HEK293 (cell line): ENCODE data around the gene LRRC8E.

ENCODE experiments used
- KLF16 ChIP-seq: fragments of 450-650 bp; formaldehyde crosslinking; IDR thresholded peaks from 2 replicates; pipeline ENCODE4 v1.5.1; 2017; ENCODE audit warnings: missing biosample characterization, missing genetic modification characterization
- SCRT1 ChIP-seq: fragments of 450-650 bp; formaldehyde crosslinking; IDR thresholded peaks from 2 replicates; pipeline ENCODE4 v1.5.1; 2016; ENCODE audit warnings: missing biosample characterization, missing genetic modification characterization, borderline replicate concordance
- ZNF121 ChIP-seq: fragments of 450-650 bp; formaldehyde crosslinking; IDR thresholded peaks from 2 replicates; pipeline ENCODE4 v1.5.1; 2016; ENCODE audit warnings: missing biosample characterization, missing genetic modification characterization
- ZNF274 ChIP-seq, 2 experiments: fragments of 200-500 bp in 1 of 2; fragments of 450-650 bp in 1 of 2; sonication (Bioruptor generic) in 1 of 2; formaldehyde crosslinking in 1 of 2; IDR thresholded peaks; 2 replicates each; pipeline versions ENCODE4 v1.5.1 to v1.6.1; 2014 to 2016; ENCODE audit warnings: borderline replicate concordance in 1 of 2, inconsistent platforms in 1 of 2, low read length in 1 of 2, missing biosample characterization in 1 of 2, missing genetic modification characterization in 1 of 2
- ZNF747 ChIP-seq: fragments of 450-650 bp; formaldehyde crosslinking; IDR thresholded peaks from 2 replicates; pipeline ENCODE4 v1.5.1; 2016; ENCODE audit warnings: missing biosample characterization, missing genetic modification characterization
- TF ChIP-seq, protein P1 (sequence below): fragments of 450-650 bp; formaldehyde crosslinking; IDR thresholded peaks from 2 replicates; pipeline ENCODE4 v1.5.1; 2016; ENCODE audit warnings: missing biosample characterization, missing genetic modification characterization
- TF ChIP-seq, protein P2 (sequence below): fragments of 450-650 bp; formaldehyde crosslinking; IDR thresholded peaks from 2 replicates; pipeline ENCODE4 v1.5.1; 2016; ENCODE audit warnings: missing biosample characterization, missing genetic modification characterization
- TF ChIP-seq, protein P3 (sequence below): fragments of 450-650 bp; formaldehyde crosslinking; IDR thresholded peaks from 2 replicates; pipeline ENCODE4 v1.5.1; 2017; ENCODE audit warnings: missing biosample characterization, missing genetic modification characterization

- TF ChIP-seq, protein P1, sequence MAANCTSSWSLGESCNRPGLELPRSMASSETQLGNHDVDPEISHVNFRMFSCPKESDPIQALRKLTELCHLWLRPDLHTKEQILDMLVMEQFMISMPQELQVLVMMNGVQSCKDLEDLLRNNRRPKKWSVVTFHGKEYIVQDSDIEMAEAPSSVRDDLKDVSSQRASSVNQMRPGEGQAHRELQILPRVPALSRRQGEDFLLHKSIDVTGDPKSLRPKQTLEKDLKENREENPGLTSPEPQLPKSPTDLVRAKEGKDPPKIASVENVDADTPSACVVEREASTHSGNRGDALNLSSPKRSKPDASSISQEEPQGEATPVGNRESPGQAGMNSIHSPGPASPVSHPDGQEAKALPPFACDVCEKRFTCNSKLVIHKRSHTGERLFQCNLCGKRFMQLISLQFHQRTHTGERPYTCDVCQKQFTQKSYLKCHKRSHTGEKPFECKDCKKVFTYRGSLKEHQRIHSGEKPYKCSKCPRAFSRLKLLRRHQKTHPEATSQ (tag by site-specific recombination), result no peak
- TF ChIP-seq ZNF121 (tag by site-specific recombination) (no peak), SCRT1 (tag by site-specific recombination) (no peak), ZNF274 (IDR thresholded peaks at IDR 0.05; ENCODE audit: low read length) (no peak), ZNF274 (tag by site-specific recombination; IDR thresholded peaks at IDR 0.05; ENCODE audit: borderline replicate concordance) (no peak), KLF16 (no peak), ZNF747 (no peak)
- TF ChIP-seq, protein P2, sequence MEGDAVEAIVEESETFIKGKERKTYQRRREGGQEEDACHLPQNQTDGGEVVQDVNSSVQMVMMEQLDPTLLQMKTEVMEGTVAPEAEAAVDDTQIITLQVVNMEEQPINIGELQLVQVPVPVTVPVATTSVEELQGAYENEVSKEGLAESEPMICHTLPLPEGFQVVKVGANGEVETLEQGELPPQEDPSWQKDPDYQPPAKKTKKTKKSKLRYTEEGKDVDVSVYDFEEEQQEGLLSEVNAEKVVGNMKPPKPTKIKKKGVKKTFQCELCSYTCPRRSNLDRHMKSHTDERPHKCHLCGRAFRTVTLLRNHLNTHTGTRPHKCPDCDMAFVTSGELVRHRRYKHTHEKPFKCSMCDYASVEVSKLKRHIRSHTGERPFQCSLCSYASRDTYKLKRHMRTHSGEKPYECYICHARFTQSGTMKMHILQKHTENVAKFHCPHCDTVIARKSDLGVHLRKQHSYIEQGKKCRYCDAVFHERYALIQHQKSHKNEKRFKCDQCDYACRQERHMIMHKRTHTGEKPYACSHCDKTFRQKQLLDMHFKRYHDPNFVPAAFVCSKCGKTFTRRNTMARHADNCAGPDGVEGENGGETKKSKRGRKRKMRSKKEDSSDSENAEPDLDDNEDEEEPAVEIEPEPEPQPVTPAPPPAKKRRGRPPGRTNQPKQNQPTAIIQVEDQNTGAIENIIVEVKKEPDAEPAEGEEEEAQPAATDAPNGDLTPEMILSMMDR, result no peak
- TF ChIP-seq, protein P3, sequence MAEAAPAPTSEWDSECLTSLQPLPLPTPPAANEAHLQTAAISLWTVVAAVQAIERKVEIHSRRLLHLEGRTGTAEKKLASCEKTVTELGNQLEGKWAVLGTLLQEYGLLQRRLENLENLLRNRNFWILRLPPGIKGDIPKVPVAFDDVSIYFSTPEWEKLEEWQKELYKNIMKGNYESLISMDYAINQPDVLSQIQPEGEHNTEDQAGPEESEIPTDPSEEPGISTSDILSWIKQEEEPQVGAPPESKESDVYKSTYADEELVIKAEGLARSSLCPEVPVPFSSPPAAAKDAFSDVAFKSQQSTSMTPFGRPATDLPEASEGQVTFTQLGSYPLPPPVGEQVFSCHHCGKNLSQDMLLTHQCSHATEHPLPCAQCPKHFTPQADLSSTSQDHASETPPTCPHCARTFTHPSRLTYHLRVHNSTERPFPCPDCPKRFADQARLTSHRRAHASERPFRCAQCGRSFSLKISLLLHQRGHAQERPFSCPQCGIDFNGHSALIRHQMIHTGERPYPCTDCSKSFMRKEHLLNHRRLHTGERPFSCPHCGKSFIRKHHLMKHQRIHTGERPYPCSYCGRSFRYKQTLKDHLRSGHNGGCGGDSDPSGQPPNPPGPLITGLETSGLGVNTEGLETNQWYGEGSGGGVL (tag by site-specific recombination), result no peak
Observed at GRCh38 chr19:7931221-7932061, 43.1 kb downstream of the LRRC8E start.
